SJSA1 (cell line): ENCODE data around the gene LY6G6F. TPM values are rescaled to one million over a fixed set of nuclear protein-coding genes. Genes with fewer than 3 reads are reported as not detected.

Source experiments
- DNase-seq, 2 experiments: peaks; one replicate each; pipeline ENCODE4 v3.0.0-alpha.2; 2015 to 2020; ENCODE audit warnings: low spot score in 2 of 2, low read depth in 1 of 2
- H3K27ac ChIP-seq: fragments of 250-450 bp; sonication (Bioruptor Pico); 2 replicates; pipeline ENCODE4 v1.5.1; 2020; ENCODE audit warnings: mild to moderate bottlenecking, moderate library complexity
- H3K27me3 ChIP-seq: fragments of 250-450 bp; sonication (Bioruptor Pico); replicated peaks from 2 replicates; pipeline ENCODE4 v1.5.1; 2020; ENCODE audit warnings: mild to moderate bottlenecking, moderate library complexity
- H3K36me3 ChIP-seq: fragments of 250-450 bp; sonication (Bioruptor Pico); 2 replicates; pipeline ENCODE4 v1.5.1; 2020; ENCODE audit warnings: mild to moderate bottlenecking
- H3K4me1 ChIP-seq: fragments of 250-450 bp; sonication (Bioruptor Pico); replicated peaks from 2 replicates; pipeline ENCODE4 v1.6.1; 2021; ENCODE audit warnings: mild to moderate bottlenecking
- H3K4me3 ChIP-seq: fragments of 250-450 bp; sonication (Bioruptor Pico); 2 replicates; pipeline ENCODE4 v1.5.1; 2020; ENCODE audit warnings: mild to moderate bottlenecking
- H3K9me3 ChIP-seq: fragments of 250-450 bp; sonication (Bioruptor Pico); replicated peaks from 2 replicates; pipeline ENCODE4 v1.5.1; 2020; ENCODE audit warnings: mild to moderate bottlenecking
- total RNA-seq: library from RNA; depleted of rRNA; stranded (reverse); fragments of >200 nt; shearing (Covaris generic); gene quantifications from 2 replicates; pipeline ENCODE4 v1.2.3, GENCODE V29; 2014; rRNA removed

The LY6G6F gene, protein sequence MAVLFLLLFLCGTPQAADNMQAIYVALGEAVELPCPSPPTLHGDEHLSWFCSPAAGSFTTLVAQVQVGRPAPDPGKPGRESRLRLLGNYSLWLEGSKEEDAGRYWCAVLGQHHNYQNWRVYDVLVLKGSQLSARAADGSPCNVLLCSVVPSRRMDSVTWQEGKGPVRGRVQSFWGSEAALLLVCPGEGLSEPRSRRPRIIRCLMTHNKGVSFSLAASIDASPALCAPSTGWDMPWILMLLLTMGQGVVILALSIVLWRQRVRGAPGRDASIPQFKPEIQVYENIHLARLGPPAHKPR
- total RNA-seq: not detected in 2 replicates

DNA sequence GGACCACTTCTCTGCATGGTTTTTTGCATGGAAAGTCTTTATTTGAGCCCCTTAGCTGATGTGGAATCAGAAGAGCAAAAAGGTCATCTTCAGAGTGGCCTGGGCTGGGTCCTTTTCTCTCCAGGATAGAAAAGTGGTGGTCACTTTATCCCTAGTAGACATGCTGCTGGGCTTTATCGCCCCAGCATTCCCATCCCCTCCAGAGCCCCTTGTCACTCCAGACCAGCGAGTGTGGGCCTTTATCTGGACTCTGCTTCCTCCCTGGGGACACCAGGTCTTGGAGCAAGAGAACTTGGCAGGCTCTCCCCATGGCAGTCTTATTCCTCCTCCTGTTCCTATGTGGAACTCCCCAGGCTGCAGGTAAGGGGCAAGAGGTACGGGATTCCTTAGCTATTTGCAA lies at the start of gene LY6G6F:
TSS of gene LY6G6F (plus strand) at position 268 of the 400 bp plus-strand sequence. CDS start at position 309, 41 bp downstream.
- H3K9me3 ChIP-seq: no peaks in the 10 kb centered on the region
- peaks cover 19% of the 10 kb centered on the region for H3K4me1 ChIP-seq
- H3K4me3 ChIP-seq: no peak within 1 kb of the TSS
- DNase-seq: no peak
- no peaks in the 10 kb centered on the region for H3K27me3 ChIP-seq
- 0 out of 2 replicates have a peak, but pooled peaks cover under 1% of the 10 kb centered on the region for H3K36me3 ChIP-seq
- H3K27ac ChIP-seq: no peak within 1 kb of the TSS

DNA sequence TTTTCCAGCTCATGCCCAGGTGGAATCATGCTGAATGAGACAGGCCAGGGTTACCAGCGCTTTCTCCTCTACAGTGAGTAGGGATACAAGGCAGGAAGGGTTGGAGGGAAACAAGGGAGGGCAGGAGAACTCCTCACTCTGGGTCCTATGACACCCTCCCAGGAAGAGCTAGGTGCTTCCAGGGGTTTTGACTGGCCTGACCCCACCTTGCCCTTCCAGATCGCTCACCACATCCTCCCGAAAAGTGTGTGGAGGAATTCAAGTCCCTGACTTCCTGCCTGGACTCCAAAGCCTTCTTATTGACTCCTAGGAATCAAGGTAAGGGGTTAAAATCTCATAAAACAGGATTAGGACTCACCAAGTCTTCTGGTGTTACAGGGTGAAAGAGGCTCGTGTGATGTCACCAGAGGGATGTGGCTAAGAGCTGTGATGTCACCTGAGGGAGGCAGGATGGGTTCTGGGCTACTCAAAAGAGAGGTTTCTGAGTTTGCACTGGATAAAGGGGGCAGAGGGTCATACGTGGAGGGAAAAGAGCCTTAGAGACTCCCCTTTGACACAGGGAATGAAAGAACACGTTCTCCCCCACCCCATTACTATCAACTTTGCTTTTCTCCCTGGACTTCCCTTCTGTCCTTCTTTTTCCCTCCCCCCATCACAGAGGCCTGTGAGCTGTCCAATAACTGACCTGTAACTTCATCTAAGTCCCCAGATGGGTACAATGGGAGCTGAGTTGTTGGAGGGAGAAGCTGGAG lies 49.1 kb upstream of the LY6G6F start:
- Histone ChIP-seq H3K4me1 (peaks cover 25% of the 10 kb centered on the region), H3K27ac (no peak overlapping the region), H3K27me3 (no peaks in the 10 kb centered on the region), H3K9me3 (no peaks in the 10 kb centered on the region), H3K4me3 (no peak overlapping the region), H3K36me3 (peaks cover 29% of the 10 kb centered on the region)
- DNase-seq: no peak

DNA sequence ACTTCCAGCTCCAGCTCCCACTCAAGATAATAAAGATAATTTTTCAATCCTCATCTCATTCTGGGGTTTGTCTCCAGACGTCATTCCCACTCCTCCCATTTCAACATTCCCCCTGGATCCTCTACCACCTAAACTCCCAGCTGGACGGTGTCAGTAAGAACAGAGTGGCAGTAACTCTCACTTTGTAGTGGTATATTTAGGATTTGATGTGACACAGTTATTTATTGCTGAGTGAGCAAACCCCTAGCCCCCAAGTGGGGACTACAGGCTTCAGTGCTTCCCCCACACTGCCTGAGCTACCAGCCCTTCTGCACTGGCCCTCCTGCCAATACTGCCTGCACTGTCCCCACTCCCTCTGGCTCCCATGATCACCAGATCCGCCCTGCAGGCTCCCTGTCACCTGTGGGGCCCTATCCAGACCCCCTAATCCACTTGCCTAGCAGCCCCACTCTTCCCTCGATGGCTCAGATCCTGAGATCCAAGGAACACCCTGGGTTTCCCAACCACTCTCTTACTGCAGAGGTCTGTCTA lies 48.4 kb upstream of the LY6G6F start:
- no peak for DNase-seq
- peaks cover 30% of the 10 kb centered on the region for H3K36me3 ChIP-seq
- H3K4me1 ChIP-seq: peaks cover 25% of the 10 kb centered on the region
- no peak overlapping the region for H3K4me3 ChIP-seq
- no peak overlapping the region for H3K27ac ChIP-seq
- no peaks in the 10 kb centered on the region for H3K27me3 ChIP-seq
- H3K9me3 ChIP-seq: no peaks in the 10 kb centered on the region

DNA sequence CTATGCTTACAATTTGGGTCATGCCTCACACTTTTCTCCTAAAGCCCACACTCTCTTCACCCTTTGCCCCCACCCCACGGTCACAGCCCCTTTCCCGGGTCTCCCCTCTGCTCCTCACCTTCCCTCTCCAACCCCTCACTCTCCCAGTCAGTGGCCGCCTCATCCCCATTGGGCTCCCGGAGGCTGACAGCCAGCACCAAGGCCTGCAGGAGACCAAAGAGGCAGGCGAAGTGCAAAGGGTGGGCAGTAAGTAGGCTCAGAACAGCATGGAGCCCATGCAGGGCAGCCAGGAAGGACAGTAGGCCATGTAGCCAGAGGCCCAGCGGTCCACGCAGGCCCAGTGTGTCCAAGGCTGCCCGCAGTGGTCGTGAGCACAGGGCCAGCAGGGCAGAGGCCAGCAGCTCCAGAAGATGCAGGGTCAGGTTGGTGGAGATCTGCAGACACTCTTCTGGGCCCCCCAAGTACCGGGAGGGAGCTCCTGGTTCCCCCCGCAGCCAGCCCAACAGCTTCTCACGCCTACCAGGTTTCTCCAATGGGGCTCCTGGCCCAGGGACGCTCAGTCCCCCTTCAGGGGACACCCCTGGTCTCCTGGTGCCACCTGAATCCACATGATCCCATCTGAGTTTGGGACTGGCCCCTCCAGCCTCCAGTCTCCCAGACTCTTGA lies 47.5 kb upstream of the LY6G6F start:
- Histone ChIP-seq H3K4me3 (peak overlapping the region; percentile 56), H3K27me3 (no peaks in the 10 kb centered on the region), H3K9me3 (no peaks in the 10 kb centered on the region), H3K27ac (no peak overlapping the region), H3K36me3 (peaks cover 36% of the 10 kb centered on the region), H3K4me1 (peaks cover 28% of the 10 kb centered on the region)
- DNase-seq: no peak

DNA sequence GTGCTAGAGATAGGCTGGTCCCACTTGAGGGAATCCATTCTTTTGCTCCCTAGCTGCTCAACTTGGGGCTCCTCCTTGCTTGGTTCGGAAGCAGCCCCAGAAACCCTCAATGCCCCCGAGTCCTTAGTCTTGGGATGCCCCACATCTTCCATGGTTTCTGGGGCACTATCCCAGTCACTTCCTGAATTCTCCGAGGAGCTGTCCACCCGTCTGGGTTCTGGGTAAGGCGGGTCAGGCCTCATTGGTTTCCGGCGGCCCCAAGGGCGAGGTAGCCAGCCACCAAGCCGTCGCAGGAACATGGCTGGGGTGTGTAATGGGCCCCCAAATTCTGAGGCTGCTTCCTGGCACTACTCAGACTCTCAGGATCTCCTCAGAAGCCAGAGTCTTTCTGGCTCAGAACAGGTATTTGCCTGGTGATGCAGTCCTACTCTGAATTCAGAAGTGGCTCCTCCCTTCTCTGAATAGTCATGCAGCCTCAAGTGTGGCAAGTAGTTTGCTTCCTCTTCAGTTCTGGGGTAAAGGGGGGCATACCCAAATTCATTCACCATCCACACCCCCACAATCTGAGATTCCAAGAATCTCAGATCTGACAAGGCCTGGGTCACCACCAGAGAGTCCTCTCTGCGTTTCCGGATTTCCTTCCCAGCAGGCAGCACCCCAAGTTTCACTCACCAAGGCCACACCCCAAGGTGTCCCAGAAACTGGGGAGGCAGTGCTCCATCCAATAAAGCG lies 46.9 kb upstream of the LY6G6F start:
- Histone ChIP-seq H3K27ac (peak overlapping the region; percentile 30; the same call in 1 of the 2 replicates), H3K4me1 (peaks cover 33% of the 10 kb centered on the region), H3K9me3 (no peaks in the 10 kb centered on the region), H3K4me3 (peak overlapping the region; percentile 56), H3K36me3 (peaks cover 36% of the 10 kb centered on the region), H3K27me3 (no peaks in the 10 kb centered on the region)
- DNase-seq: peak in 1 of 2 experiments; percentile 35

DNA sequence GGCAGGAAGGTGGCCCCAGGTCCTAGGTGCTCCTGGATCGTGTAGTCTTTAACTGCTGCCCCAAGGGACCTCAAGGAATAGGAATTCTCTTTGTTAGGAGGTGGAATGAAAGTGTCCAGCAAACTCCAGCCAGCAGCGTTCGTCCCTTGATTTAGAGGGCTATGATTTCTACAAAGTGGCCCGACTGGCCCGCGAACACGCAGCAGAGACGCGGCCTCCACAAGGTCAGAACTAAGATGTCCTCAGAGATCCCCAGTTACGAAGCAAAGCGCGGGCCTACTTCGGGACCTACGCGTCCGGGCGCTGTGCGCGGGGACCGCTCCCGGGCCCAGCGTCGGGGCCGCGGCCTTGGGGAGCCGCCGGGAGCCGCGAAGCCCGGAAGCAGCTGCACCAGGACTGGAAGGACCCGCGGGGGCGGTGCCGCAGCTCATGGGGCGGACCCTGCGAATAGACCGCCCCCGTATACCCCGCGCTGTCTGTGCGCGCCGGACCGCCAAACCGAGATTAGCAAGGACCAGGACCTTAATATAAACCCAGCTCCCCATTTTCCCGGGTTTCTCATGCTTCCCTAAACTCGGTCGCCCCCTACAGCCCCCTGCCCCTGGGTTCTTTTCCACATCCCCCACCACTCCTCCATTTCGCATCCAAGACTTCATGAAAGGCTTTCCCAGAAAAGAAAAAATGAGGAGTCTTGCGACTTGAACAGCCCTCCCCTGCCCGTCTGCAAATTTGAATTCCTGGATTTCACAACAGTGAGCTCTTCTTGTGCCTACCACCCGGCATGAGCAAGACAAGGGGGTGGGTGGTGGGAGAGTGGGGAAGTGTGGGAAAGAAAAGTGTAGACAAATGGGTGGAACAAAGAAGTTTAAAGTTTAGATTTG lies 46.0 kb upstream of the LY6G6F start, which contains the start of gene C6orf47:
TSS of gene C6orf47 (minus strand) at position 398 of the 881 bp plus-strand sequence. CDS start 831 bp downstream, outside the sequence.
- peak; percentile 64 to 84 for DNase-seq
- H3K36me3 ChIP-seq: peaks cover 36% of the 10 kb centered on the region
- H3K27ac ChIP-seq: peak within 1 kb of the TSS; percentile 30; the same call in 1 of the 2 replicates
- no peaks in the 10 kb centered on the region for H3K9me3 ChIP-seq
- H3K4me1 ChIP-seq: peaks cover 33% of the 10 kb centered on the region
- H3K27me3 ChIP-seq: no peaks in the 10 kb centered on the region
- H3K4me3 ChIP-seq: peak within 1 kb of the TSS; percentile 56

DNA sequence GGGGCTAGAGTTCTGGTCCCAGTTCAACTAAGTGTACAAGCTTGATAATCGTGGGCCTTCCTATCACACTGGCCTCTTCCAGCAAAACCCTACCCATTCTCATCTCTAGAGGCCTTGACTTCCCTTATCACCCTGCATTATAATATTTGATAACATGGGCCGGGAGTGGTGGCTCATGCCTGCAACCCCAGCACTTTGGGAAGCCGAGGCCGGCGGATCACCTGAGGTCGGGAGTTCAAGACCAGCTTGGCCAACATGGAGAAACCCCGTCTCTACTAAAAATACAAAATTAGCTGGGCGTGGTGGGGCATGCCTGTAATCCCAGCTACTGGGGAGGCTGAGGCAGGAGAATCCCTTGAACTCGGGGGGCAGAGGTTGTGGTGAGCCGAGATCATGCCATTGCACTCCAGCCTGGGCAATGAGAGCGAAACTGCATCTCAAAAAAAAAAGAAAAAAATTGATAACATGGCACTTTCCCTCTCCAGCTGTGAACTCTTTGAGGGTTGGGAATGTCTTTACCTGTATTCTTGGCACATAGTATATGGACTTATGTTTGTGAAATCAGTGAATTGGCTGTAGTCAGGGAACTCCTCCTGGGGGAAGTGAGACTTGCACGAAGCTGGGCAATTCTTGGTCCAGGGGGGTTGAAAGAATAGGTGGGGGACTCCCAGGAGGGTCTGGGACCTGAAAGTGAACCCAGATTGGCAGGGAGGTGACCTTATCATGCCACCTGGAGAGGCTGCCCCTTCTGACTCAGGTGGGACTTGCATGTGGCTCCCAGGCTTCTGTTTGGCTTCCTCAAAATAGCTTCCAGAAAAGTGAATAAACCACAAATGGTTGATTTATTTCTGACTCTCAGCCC lies 45.2 kb upstream of the LY6G6F start:
- no peaks in the 10 kb centered on the region for H3K9me3 ChIP-seq
- H3K4me3 ChIP-seq: peak overlapping the region; percentile 56
- H3K27ac ChIP-seq: no peak overlapping the region

DNA sequence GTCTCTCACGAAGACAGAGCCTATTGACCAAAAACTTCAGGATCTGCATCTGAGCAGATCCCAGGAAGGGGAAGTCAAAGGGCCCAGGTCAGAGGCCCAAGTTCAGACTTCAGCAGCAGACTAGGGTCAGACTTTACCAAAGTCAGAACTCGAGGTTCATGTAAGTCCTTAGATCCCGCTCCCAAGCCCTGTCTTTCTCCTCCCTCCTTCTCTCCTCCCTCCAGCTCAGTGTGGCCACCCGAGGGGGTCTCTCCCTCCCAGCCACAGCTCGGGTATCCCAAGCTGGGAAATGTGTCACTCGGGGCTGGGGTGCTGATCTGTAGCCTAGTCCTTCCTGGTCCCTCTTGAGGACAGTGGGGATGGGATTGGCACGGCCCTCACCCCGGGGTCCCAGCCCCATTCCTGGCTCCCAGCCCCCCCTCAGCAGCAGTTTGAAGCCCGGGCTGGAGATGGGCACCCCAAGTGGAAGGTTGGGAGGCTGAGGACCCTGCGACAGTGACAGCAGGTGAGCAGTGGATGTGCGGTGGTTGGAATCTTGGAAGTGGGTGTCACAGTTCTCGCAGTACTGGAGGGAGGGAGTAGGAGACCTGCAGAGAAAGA lies 44.4 kb upstream of the LY6G6F start:
- H3K27me3 ChIP-seq: no peaks in the 10 kb centered on the region
- peaks cover 40% of the 10 kb centered on the region for H3K4me1 ChIP-seq
- H3K36me3 ChIP-seq: peaks cover 49% of the 10 kb centered on the region
- DNase-seq: no peak
- no peak overlapping the region for H3K4me3 ChIP-seq
- no peak overlapping the region for H3K27ac ChIP-seq
- H3K9me3 ChIP-seq: no peaks in the 10 kb centered on the region

More for the DNA sequence above, 45.2 kb upstream of the LY6G6F start:
- peaks cover 33% of the 10 kb centered on the region for H3K4me1 ChIP-seq
- H3K36me3 ChIP-seq: peaks cover 42% of the 10 kb centered on the region
- no peak for DNase-seq
- H3K27me3 ChIP-seq: no peaks in the 10 kb centered on the region

DNA sequence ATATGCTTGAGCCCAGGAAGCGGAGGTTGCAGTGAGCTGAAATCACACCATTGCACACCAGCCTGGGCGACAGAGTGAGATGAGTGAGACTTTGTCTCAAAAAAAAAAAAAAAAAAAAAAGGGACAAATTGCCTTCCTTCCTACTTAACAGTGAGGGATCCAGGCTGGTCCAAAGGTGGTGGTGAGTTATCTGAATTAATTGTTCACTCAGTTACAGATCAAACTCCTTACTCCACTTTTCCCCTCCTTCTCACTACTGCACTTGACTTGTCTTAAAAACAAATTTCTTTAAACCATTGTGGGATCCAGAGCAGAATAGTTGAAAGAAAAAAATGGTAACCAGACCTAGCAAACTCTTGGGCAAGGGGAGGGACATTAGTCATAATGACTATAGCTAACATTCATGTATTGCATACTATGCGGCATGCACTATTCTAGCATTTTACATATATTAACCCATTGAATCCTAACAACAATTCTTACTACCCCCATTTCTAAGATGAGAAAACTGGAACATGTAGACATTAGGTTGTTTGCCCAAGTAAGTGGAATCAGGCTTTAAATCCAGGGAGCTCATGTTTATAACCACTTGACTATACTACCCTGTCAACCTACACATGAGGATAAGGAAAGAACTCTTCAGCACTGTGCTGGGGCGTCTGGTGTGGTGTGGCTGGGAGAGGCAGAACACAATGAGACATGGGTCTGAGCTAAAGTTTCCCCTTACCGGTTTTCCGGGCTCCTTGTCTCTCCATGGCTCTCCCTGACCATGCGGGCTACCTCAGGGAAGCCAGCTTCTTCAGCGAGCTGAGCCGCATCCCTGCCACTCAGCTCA lies 43.3 kb upstream of the LY6G6F start:
- Histone ChIP-seq H3K27me3 (no peaks in the 10 kb centered on the region), H3K27ac (no peak overlapping the region), H3K9me3 (no peaks in the 10 kb centered on the region), H3K36me3 (peaks cover 49% of the 10 kb centered on the region), H3K4me1 (peaks cover 41% of the 10 kb centered on the region), H3K4me3 (no peak overlapping the region)
- no peak for DNase-seq

DNA sequence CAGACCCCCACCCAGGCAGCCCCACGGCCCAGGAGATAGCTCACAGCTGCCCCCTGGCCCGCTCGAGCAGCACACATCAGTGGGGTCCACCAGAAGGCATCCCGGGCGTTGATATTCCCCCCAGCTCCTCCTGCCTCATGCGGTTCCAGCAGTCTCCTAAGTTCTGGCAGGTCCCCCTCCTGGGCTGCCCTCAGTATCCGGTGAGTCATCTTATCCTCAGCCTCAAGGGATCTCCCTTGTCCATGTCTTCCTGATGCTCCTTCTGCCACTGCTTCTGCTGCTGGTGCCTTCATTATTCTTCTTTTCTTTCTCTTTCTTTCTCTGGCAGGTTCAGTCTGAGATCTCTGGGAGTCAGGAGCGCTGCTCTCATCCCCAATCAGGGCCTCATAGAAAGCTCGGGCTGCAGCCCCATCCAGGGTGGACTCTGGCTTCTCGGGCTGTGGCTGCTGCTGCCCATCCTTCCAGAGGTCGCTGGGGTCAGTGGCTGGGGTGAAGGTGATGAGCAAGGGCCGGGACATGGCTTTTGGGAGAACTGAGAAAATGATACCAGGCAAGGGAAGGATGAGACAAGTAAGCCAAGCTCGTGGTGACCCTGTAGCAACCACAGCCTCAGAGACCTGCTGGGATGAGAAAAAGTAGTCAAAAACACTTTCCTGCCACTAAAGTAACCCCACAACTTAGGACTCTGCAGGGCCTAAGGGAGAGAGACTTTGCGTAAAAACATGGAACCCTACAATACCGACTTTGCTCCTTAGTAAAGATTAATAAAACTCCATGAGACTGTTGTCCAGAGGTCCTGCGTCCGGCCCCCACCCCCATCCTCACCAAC lies 42.5 kb upstream of the LY6G6F start:
- H3K27ac ChIP-seq: peak overlapping the region; percentile 92
- H3K36me3 ChIP-seq: peaks cover 53% of the 10 kb centered on the region
- H3K9me3 ChIP-seq: no peaks in the 10 kb centered on the region
- peak; percentile 58 to 75 for DNase-seq
- H3K27me3 ChIP-seq: no peaks in the 10 kb centered on the region
- H3K4me1 ChIP-seq: peaks cover 37% of the 10 kb centered on the region
- H3K4me3 ChIP-seq: peak overlapping the region; percentile 75
